ENCODE results near the gene COL21A1.

The COL21A1 gene

GRCh38 chr6:56091159-56091869 is 156.1 kb downstream of the COL21A1 start:
- no peaks in the 10 kb centered on the region for H3K4me1 ChIP-seq (ENCODE audit: control insufficient read depth, insufficient read depth, low read depth, low read length)
- H3K27me3 ChIP-seq (ENCODE audit: control insufficient read depth in 1 of 2, insufficient read depth in 1 of 2, low read length in 2 of 2) = no peaks in the 10 kb centered on the region
- peak; percentile 89 for DNase-seq
- H3K4me3 ChIP-seq (ENCODE audit: insufficient read depth in 1 of 2, low read depth in 1 of 2, low read length in 2 of 2) = no peak overlapping the region
- no peak overlapping the region for H3K14ac ChIP-seq (ENCODE audit: low read length in 2 of 2)
- peak overlapping the region; percentile 13 for H3K4me2 ChIP-seq (ENCODE audit: low read length, poor library complexity, severe bottlenecking)
- peaks cover 12% of the 10 kb centered on the region for H3K9me3 ChIP-seq (ENCODE audit: control insufficient read depth, low read length)
- H2AK5ac ChIP-seq (ENCODE audit: low read length, severe bottlenecking) = no peak overlapping the region
- H3K9ac ChIP-seq (ENCODE audit: low read length) = peak overlapping the region; percentile 78
- H3K18ac ChIP-seq (ENCODE audit: low read depth in 1 of 2, low read length in 2 of 2) = peak overlapping the region in 1 of 2 experiments; percentile 73
- no peak overlapping the region for H3K23ac ChIP-seq (ENCODE audit: low read length in 2 of 2)
- no peak overlapping the region for H2BK15ac ChIP-seq (ENCODE audit: low read depth, poor library complexity, severe bottlenecking)
- H2BK5ac ChIP-seq (ENCODE audit: low read depth, low read length, poor library complexity, severe bottlenecking) = no peak overlapping the region
- H2BK120ac ChIP-seq (ENCODE audit: low read depth, low read length) = no peak overlapping the region
- 12% methylated on average over 2 of the region's 3 CpGs for WGBS
- H4K91ac ChIP-seq (ENCODE audit: low read length) = no peak overlapping the region
- no peak overlapping the region for H4K8ac ChIP-seq (ENCODE audit: low read length)
- peak overlapping the region in 1 of 2 experiments; percentile 56 for H3K4ac ChIP-seq (ENCODE audit: low read depth in 1 of 2, low read length in 2 of 2)
- H2BK12ac ChIP-seq (ENCODE audit: low read length in 2 of 2) = no peak overlapping the region
- H3K27ac ChIP-seq (ENCODE audit: low read length, poor library complexity, severe bottlenecking) = peak overlapping the region; percentile 96
- no peak overlapping the region for H2AFZ ChIP-seq (ENCODE audit: low read depth, low read length)
- H3K79me1 ChIP-seq (replicated peaks; ENCODE audit: low read length, poor library complexity, severe bottlenecking) = no peaks in the 10 kb centered on the region
- no peaks in the 10 kb centered on the region for H3K36me3 ChIP-seq (ENCODE audit: control insufficient read depth in 1 of 2, insufficient read depth in 2 of 2, low read depth in 1 of 2, low read length in 2 of 2)

- peak overlapping the region in 1 of 2 experiments; percentile 3 for H3K4ac ChIP-seq (ENCODE audit: low read depth in 1 of 2, low read length in 2 of 2)
- no peaks in the 10 kb centered on the region for H3K27me3 ChIP-seq (ENCODE audit: control insufficient read depth in 1 of 2, insufficient read depth in 1 of 2, low read length in 2 of 2)
- peak overlapping the region in 1 of 2 experiments; percentile 72 for H2BK12ac ChIP-seq (ENCODE audit: low read length in 2 of 2)
- no peak overlapping the region for H2BK120ac ChIP-seq (ENCODE audit: low read depth, low read length)
- no peak overlapping the region for H4K91ac ChIP-seq (ENCODE audit: low read length)
- no peak overlapping the region for H3K4me3 ChIP-seq (ENCODE audit: insufficient read depth in 1 of 2, low read depth in 1 of 2, low read length in 2 of 2)
- no peak overlapping the region for H3K9ac ChIP-seq (ENCODE audit: low read length)
- no peak overlapping the region for H3K27ac ChIP-seq (ENCODE audit: low read length, poor library complexity, severe bottlenecking)
- H3K14ac ChIP-seq (ENCODE audit: low read length in 2 of 2) = peak overlapping the region in 1 of 2 experiments; percentile 48
- DNase-seq = no peak
- H4K8ac ChIP-seq (ENCODE audit: low read length) = no peak overlapping the region
- no peak overlapping the region for H3K23ac ChIP-seq (ENCODE audit: low read length in 2 of 2)
- no peaks in the 10 kb centered on the region for H3K36me3 ChIP-seq (ENCODE audit: control insufficient read depth in 1 of 2, insufficient read depth in 2 of 2, low read depth in 1 of 2, low read length in 2 of 2)
- H3K4me2 ChIP-seq (ENCODE audit: low read length, poor library complexity, severe bottlenecking) = no peak overlapping the region
- H3K4me1 ChIP-seq (ENCODE audit: control insufficient read depth, insufficient read depth, low read depth, low read length) = no peaks in the 10 kb centered on the region
- H2AFZ ChIP-seq (ENCODE audit: low read depth, low read length) = no peak overlapping the region
- H2AK5ac ChIP-seq (ENCODE audit: low read length, severe bottlenecking) = no peak overlapping the region
- no peak overlapping the region for H2BK5ac ChIP-seq (ENCODE audit: low read depth, low read length, poor library complexity, severe bottlenecking)
- H3K18ac ChIP-seq (ENCODE audit: low read depth in 1 of 2, low read length in 2 of 2) = peak overlapping the region in 1 of 2 experiments; percentile 62
- 100% methylated on average over 1 of the region's 4 CpGs for WGBS
- H3K79me1 ChIP-seq (replicated peaks; ENCODE audit: low read length, poor library complexity, severe bottlenecking) = no peaks in the 10 kb centered on the region
- H3K9me3 ChIP-seq (ENCODE audit: control insufficient read depth, low read length) = peaks cover 12% of the 10 kb centered on the region
- no peak overlapping the region for H2BK15ac ChIP-seq (ENCODE audit: low read depth, poor library complexity, severe bottlenecking)
These were observed 158.7 kb downstream of the COL21A1 start for GRCh38 chr6:56088641-56089040.

- H2BK120ac ChIP-seq (ENCODE audit: low read depth, low read length) = no peak overlapping the region
- H3K9me3 ChIP-seq (ENCODE audit: control insufficient read depth, low read length) = peaks cover 12% of the 10 kb centered on the region
- H3K9ac ChIP-seq (ENCODE audit: low read length) = no peak overlapping the region
- peak; percentile 40 for DNase-seq
- H3K14ac ChIP-seq (ENCODE audit: low read length in 2 of 2) = no peak overlapping the region
- H3K36me3 ChIP-seq (ENCODE audit: control insufficient read depth in 1 of 2, insufficient read depth in 2 of 2, low read depth in 1 of 2, low read length in 2 of 2) = no peaks in the 10 kb centered on the region
- no peak overlapping the region for H3K18ac ChIP-seq (ENCODE audit: low read depth in 1 of 2, low read length in 2 of 2)
- no peak overlapping the region for H3K4me2 ChIP-seq (ENCODE audit: low read length, poor library complexity, severe bottlenecking)
- no peak overlapping the region for H3K27ac ChIP-seq (ENCODE audit: low read length, poor library complexity, severe bottlenecking)
- H2BK12ac ChIP-seq (ENCODE audit: low read length in 2 of 2) = no peak overlapping the region
- no peaks in the 10 kb centered on the region for H3K27me3 ChIP-seq (ENCODE audit: control insufficient read depth in 1 of 2, insufficient read depth in 1 of 2, low read length in 2 of 2)
- H3K4me3 ChIP-seq (ENCODE audit: insufficient read depth in 1 of 2, low read depth in 1 of 2, low read length in 2 of 2) = no peak overlapping the region
- no peak overlapping the region for H4K91ac ChIP-seq (ENCODE audit: low read length)
- H3K4ac ChIP-seq (ENCODE audit: low read depth in 1 of 2, low read length in 2 of 2) = no peak overlapping the region
- H3K23ac ChIP-seq (ENCODE audit: low read length in 2 of 2) = no peak overlapping the region
- H4K8ac ChIP-seq (ENCODE audit: low read length) = no peak overlapping the region
- H3K79me1 ChIP-seq (replicated peaks; ENCODE audit: low read length, poor library complexity, severe bottlenecking) = no peaks in the 10 kb centered on the region
- H2BK15ac ChIP-seq (ENCODE audit: low read depth, poor library complexity, severe bottlenecking) = no peak overlapping the region
- no peak overlapping the region for H2BK5ac ChIP-seq (ENCODE audit: low read depth, low read length, poor library complexity, severe bottlenecking)
- H2AK5ac ChIP-seq (ENCODE audit: low read length, severe bottlenecking) = no peak overlapping the region
- H3K4me1 ChIP-seq (ENCODE audit: control insufficient read depth, insufficient read depth, low read depth, low read length) = no peaks in the 10 kb centered on the region
- H2AFZ ChIP-seq (ENCODE audit: low read depth, low read length) = no peak overlapping the region
These were observed 160.0 kb downstream of the COL21A1 start for GRCh38 chr6:56087421-56087820.

DNA sequence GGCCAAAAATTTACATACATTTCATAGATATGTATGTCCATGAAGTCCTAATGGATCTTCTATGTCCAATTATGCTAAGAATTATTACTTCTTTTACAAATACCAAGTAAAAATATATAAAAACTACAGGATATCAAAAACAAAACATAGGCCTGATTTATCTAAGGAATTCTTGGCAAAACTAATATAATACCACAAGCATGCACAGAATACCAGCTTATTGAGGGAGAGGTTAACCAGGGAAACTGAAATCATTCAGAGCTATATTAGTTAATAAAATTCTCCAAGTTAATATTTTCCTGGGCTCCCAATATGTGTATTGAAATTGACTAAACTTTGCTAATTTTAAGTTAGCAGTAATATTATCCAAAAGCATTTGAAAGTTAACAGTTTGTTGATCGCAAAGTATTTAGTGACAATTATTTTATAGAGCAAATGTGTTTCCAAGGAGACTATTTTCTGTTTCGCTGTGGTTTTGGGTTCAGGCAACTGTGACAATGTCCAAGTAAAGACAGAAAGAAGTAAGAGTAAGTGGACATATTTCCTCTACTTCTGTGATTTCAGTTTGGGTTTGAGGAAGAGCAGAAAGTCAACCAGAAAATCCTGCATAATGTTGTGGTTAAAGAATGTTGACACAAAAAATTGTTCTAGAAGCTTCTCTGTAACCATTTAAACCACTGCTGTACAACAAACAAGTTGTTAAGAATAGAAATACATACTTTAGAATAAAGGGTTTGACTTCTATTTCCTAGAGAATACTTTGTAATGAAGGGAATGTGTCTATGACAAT is 167.4 kb downstream of the COL21A1 start:
- no peak overlapping the region for H3K4me2 ChIP-seq (ENCODE audit: low read length, poor library complexity, severe bottlenecking)
- H3K4me1 ChIP-seq (ENCODE audit: control insufficient read depth, insufficient read depth, low read depth, low read length) = no peaks in the 10 kb centered on the region
- no peaks in the 10 kb centered on the region for H3K36me3 ChIP-seq (ENCODE audit: control insufficient read depth in 1 of 2, insufficient read depth in 2 of 2, low read depth in 1 of 2, low read length in 2 of 2)
- no peak overlapping the region for H2AFZ ChIP-seq (ENCODE audit: low read depth, low read length)
- no peak overlapping the region for H3K9ac ChIP-seq (ENCODE audit: low read length)
- H3K27ac ChIP-seq (ENCODE audit: low read length, poor library complexity, severe bottlenecking) = peak overlapping the region; percentile 71
- no peak overlapping the region for H4K91ac ChIP-seq (ENCODE audit: low read length)
- no peak overlapping the region for H3K18ac ChIP-seq (ENCODE audit: low read depth in 1 of 2, low read length in 2 of 2)
- H4K8ac ChIP-seq (ENCODE audit: low read length) = no peak overlapping the region
- H3K23ac ChIP-seq (ENCODE audit: low read length in 2 of 2) = no peak overlapping the region
- no peak overlapping the region for H3K4me3 ChIP-seq (ENCODE audit: insufficient read depth in 1 of 2, low read depth in 1 of 2, low read length in 2 of 2)
- H3K14ac ChIP-seq (ENCODE audit: low read length in 2 of 2) = no peak overlapping the region
- WGBS = 97% methylated on average over 2 of the region's 2 CpGs
- H2BK12ac ChIP-seq (ENCODE audit: low read length in 2 of 2) = no peak overlapping the region
- no peak overlapping the region for H2AK5ac ChIP-seq (ENCODE audit: low read length, severe bottlenecking)
- H2BK5ac ChIP-seq (ENCODE audit: low read depth, low read length, poor library complexity, severe bottlenecking) = no peak overlapping the region
- H2BK120ac ChIP-seq (ENCODE audit: low read depth, low read length) = no peak overlapping the region
- no peak overlapping the region for H2BK15ac ChIP-seq (ENCODE audit: low read depth, poor library complexity, severe bottlenecking)
- no peaks in the 10 kb centered on the region for H3K79me1 ChIP-seq (replicated peaks; ENCODE audit: low read length, poor library complexity, severe bottlenecking)
- no peak overlapping the region for H3K4ac ChIP-seq (ENCODE audit: low read depth in 1 of 2, low read length in 2 of 2)
- peaks cover 40% of the 10 kb centered on the region for H3K9me3 ChIP-seq (ENCODE audit: control insufficient read depth, low read length)
- DNase-seq = peak; percentile 22
- no peaks in the 10 kb centered on the region for H3K27me3 ChIP-seq (ENCODE audit: control insufficient read depth in 1 of 2, insufficient read depth in 1 of 2, low read length in 2 of 2)
